Kidney (tissue), 14 donors: ENCODE results near the gene SGCA. TPM values are rescaled to one million over a fixed set of nuclear protein-coding genes. Genes with fewer than 3 reads are reported as not detected.
A peak's percentile ranks its signal among the peaks of the same experiment; 100 is the strongest.

ENCODE experiments used
- DNase-seq, 5 donors: peaks; one replicate each; pipeline ENCODE4 v3.0.0-alpha.2; 2013 to 2020
- FAIRE-seq: peaks from 2 replicates; lab custom pipeline; 2012; peaks lifted over from hg19 to GRCh38; lab: Jason Lieb, UNC
- H3K27ac ChIP-seq, 2 donors: one replicate each; pipeline ENCODE4 v1.7.0; 2013; ENCODE audit warnings: low read depth in 2 of 2, low read length in 2 of 2, inconsistent platforms in 1 of 2
- H3K27me3 ChIP-seq: one replicate; pipeline ENCODE4 v1.7.1; 2013; ENCODE audit warnings: low read length, inconsistent platforms; ENCODE audit not compliant: control insufficient read depth, insufficient read depth
- H3K36me3 ChIP-seq, 3 donors: one replicate each; pipeline versions ENCODE4 v1.7.0 to v1.7.1; 2013; ENCODE audit warnings: low read length in 3 of 3, control low read depth in 1 of 3, inconsistent platforms in 1 of 3; ENCODE audit not compliant: insufficient read depth in 3 of 3, control insufficient read depth in 2 of 3
- H3K4me1 ChIP-seq, 3 donors: one replicate each; pipeline versions ENCODE4 v1.7.0 to v1.7.1; 2013; ENCODE audit warnings: low read length in 3 of 3, inconsistent platforms in 1 of 3, low read depth in 1 of 3; ENCODE audit not compliant: control insufficient read depth in 2 of 3, insufficient read depth in 2 of 3
- H3K4me3 ChIP-seq, 3 donors: one replicate each; pipeline versions ENCODE4 v1.7.0 to v1.8.1; 2013; ENCODE audit warnings: low read length in 3 of 3, control low read depth in 1 of 3, inconsistent platforms in 1 of 3
- H3K9ac ChIP-seq, 3 donors: one replicate each; pipeline versions ENCODE4 v1.7.0 to v1.7.1; 2013; ENCODE audit warnings: low read length in 3 of 3, control low read depth in 1 of 3, inconsistent platforms in 1 of 3
- H3K9me3 ChIP-seq, 3 donors: one replicate each; pipeline versions ENCODE4 v1.7.0 to v1.7.1; 2013; ENCODE audit warnings: low read length in 3 of 3, control low read depth in 1 of 3, inconsistent platforms in 1 of 3; ENCODE audit not compliant: control insufficient read depth in 2 of 3, insufficient read depth in 1 of 3
- CTCF ChIP-seq: IDR thresholded peaks from 3 replicates; pipeline ENCODE4 v1.5.1; 2012; ENCODE audit warnings: mild to moderate bottlenecking, moderate library complexity, borderline replicate concordance; ENCODE audit not compliant: insufficient read depth; ENCODE audit errors: extremely low read depth
- intact Hi-C: fragments of 100-400 bp; cut with DNase I; formaldehyde crosslinking; loops from one replicate; pipeline ENCODE4 v1.11.1; 2022
- polyA plus RNA-seq: library from polyadenylated mRNA; stranded (reverse); fragments of 350-450 nt; fragmentation: Illumina TruSeq; extraction: RNeasy Lipid Tissue Mini Kit (QIAGEN cat#74804); gene quantifications from one replicate; pipeline ENCODE4 v1.2.3, GENCODE V29; 2014; ENCODE audit warnings: low read depth, low replicate concordance; ENCODE audit not compliant: insufficient read depth
- total RNA-seq: library from RNA; stranded (reverse); fragmentation: NEBNext Ultra II Directional; extraction: Animal tissue kit (Norgen Biotek cat#: 25700); gene quantifications from one replicate; pipeline ENCODE4 v1.2.1, GENCODE V29; 2021
- donor health status: control.
- donor health status: control.
- donor health status: control.
- donor health status: control.
- donor health status: control.
- donor health status: DM: yes; HTN: yes; CAD: no.
- donor health status: Normal renal cell carcinoma (clear cell type).

The SGCA gene
- total and polyA plus RNA-seq, 2 donors from 2014 or later: 4.2 to 5.5 TPM

- no peaks in the 10 kb centered on the region for H3K27me3 ChIP-seq
- DNase-seq (no peak), FAIRE-seq (no peak)
- H3K9me3 ChIP-seq: no peaks in the 10 kb centered on the region
- peaks cover 0 to 9% (median 4%) of the 10 kb centered on the region in 3 donors for H3K36me3 ChIP-seq
- H3K4me3 ChIP-seq: no peak overlapping the region
- H3K4me1 ChIP-seq: peaks cover 0 to 6% (median 5%) of the 10 kb centered on the region in 3 donors
- no peak overlapping the region for H3K9ac ChIP-seq
- H3K27ac ChIP-seq: no peak overlapping the region
- intact Hi-C loops: no loop called here
- TF ChIP-seq CTCF: no peak
These were observed 31.0 kb downstream of the SGCA start for GRCh38 chr17:50196826-50197225.

DNA sequence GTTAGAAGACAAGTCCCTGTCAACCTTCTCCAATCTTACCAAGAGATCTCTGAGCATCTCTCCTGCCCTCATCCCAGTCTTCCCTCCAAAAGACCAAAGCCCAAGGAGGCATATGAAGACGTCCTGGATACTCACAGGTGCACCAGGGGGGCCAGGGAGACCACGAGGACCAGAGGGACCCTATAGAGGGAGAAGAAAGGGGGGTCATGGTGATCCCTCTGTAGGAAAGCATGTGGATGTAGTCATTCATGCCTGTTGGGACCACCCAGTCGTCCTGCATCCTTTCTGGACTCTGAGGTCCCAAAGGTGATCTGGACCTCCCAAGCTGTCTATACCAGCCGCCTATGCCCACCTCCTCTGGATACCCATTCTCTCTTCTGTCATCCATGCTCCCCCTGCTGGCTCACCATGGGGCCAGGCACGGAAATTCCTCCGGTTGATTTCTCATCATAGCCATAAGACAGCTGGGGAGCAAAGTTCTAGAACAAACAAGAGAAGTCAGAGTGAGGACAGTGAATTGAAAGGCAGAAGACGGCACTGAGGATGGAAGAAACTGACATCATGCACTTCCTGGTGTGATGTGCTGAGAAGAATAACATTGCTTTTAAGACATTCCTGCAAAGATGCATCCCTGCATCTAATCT, 32.3 kb downstream of the SGCA start:
- peak; percentile 59 for TF ChIP-seq CTCF
- Histone ChIP-seq H3K36me3 (peaks cover 0 to 7% (median 4%) of the 10 kb centered on the region in 3 donors), H3K9ac (no peak overlapping the region), H3K27ac (no peak overlapping the region), H3K9me3 (no peaks in the 10 kb centered on the region), H3K4me3 (no peak overlapping the region), H3K27me3 (no peaks in the 10 kb centered on the region), H3K4me1 (peaks cover 0 to 6% (median 5%) of the 10 kb centered on the region in 3 donors)
- intact Hi-C loops: no loop called here
- DNase-seq (peak in 2 of 5 donors; percentile 69 to 82), FAIRE-seq (no peak)

DNA sequence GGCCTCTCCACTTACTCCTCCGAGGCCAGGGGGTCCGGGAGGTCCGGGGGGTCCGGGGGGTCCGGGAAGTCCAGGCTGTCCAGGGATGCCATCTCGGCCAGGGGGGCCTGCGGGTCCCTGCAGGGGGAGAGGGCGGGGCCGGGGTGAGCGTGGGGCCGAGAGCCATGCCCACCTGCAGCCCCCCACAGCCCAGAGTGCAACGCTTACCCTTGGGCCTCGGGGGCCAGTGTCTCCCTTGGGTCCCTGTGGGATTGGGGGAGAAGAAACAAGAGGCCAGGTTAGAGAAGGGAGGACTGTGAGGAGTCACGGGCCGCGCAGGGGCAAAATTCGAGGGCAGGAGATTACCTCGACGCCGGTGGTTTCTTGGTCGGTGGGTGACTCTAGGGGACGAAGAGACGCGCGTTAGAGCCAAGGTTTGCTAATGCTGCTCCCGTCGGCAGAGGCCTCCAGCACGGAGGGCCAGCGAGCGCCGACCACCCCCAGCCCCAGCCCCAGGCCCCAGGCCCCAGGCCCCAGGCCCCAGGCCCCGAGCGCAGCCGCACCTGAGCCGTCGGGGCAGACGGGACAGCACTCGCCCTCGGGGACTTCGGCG, 33.5 kb downstream of the SGCA start:
- Histone ChIP-seq H3K27me3 (no peaks in the 10 kb centered on the region), H3K9ac (peak overlapping the region in 1 of 3 donors; percentile 55), H3K36me3 (peaks cover 0 to 7% (median 4%) of the 10 kb centered on the region in 3 donors), H3K4me1 (peaks cover 0 to 6% (median 5%) of the 10 kb centered on the region in 3 donors), H3K4me3 (peak overlapping the region; percentile 63 to 81 (median 67)), H3K27ac (peak overlapping the region in 1 of 2 donors; percentile 17), H3K9me3 (no peaks in the 10 kb centered on the region)
- intact Hi-C loops: no loop called here
- TF ChIP-seq CTCF: no peak
- DNase-seq (peak in 2 of 5 donors; percentile 78 to 84), FAIRE-seq (no peak)
